Activated T-cell treated with anti-CD3 and anti-CD28 coated beads, Interleukin-2, amount 50 U/mL, for 1 hour (primary cell): ENCODE measurements around the gene SIX5.
A peak's percentile ranks its signal among the peaks of the same experiment; 100 is the strongest.

Experiments
- DNase-seq: peaks from one replicate; pipeline ENCODE4 v3.0.0-alpha.2; 2020

SIX5 gene

GRCh38 chr19:45772912-45773311 lies 3.9 kb upstream of the SIX5 start:
- DNase-seq, result no peak

GRCh38 chr19:45772130-45772840 lies 3.2 kb upstream of the SIX5 start:
- DNase-seq, result no peak

- no peak for DNase-seq
Measured at GRCh38 chr19:45771311-45771933, 2.4 kb upstream of the SIX5 start.

- DNase-seq, result peak; percentile 94
Measured at GRCh38 chr19:45770192-45771101, 1.4 kb upstream of the SIX5 start.

- no peak for DNase-seq
Measured at GRCh38 chr19:45769821-45770191, 754 bp upstream of the SIX5 start.

GRCh38 chr19:45768655-45768983 lies 433 bp downstream of the SIX5 start:
- peak; percentile 54 for DNase-seq

- peak; percentile 45 for DNase-seq
Measured at GRCh38 chr19:45767881-45768654, 984 bp downstream of the SIX5 start.

GRCh38 chr19:45767410-45767880 lies 1.6 kb downstream of the SIX5 start:
- DNase-seq, result no peak

GRCh38 chr19:45766869-45767346 lies 2.1 kb downstream of the SIX5 start:
- no peak for DNase-seq

- DNase-seq, result no peak
Measured at GRCh38 chr19:45766296-45766868, 2.7 kb downstream of the SIX5 start.

GRCh38 chr19:45765702-45766295 lies 3.3 kb downstream of the SIX5 start:
- no peak for DNase-seq

- no peak for DNase-seq
Measured at GRCh38 chr19:45764945-45765701, 3.9 kb downstream of the SIX5 start.

GRCh38 chr19:45764475-45764874 lies 4.6 kb downstream of the SIX5 start:
- no peak for DNase-seq

GRCh38 chr19:45763691-45764294 lies 5.3 kb downstream of the SIX5 start:
- no peak for DNase-seq

GRCh38 chr19:45762870-45763631 lies 6.0 kb downstream of the SIX5 start:
- no peak for DNase-seq

GRCh38 chr19:45761714-45762113 lies 7.3 kb downstream of the SIX5 start:
- DNase-seq, result no peak

- no peak for DNase-seq
Measured at GRCh38 chr19:45758921-45759320, 10.1 kb downstream of the SIX5 start.

GRCh38 chr19:45757695-45758094 lies 11.4 kb downstream of the SIX5 start:
- DNase-seq, result no peak

- no peak for DNase-seq
Measured at GRCh38 chr19:45754323-45754722, 14.7 kb downstream of the SIX5 start.

GRCh38 chr19:45753548-45753947 lies 15.5 kb downstream of the SIX5 start:
- no peak for DNase-seq
